AG09319 (cell line): ENCODE measurements around the gene VEZF1.
"Not testable (repeated sequence)": the region's sequence is repeated elsewhere in the genome, so short reads cannot be mapped to it uniquely, and the experiment has no call there.

Source experiments
- DNase-seq: peaks from one replicate; pipeline ENCODE4 v3.0.0-alpha.2; 2010; ENCODE audit warnings: low read depth; ENCODE audit errors: extremely low read depth
- TF ChIP-seq, protein P1 (sequence below): IDR thresholded peaks from 2 replicates; pipeline ENCODE4 v1.5.1; 2011; ENCODE audit warnings: low read depth, mild to moderate bottlenecking, inconsistent platforms, low read length, moderate library complexity

Gene VEZF1

DNA sequence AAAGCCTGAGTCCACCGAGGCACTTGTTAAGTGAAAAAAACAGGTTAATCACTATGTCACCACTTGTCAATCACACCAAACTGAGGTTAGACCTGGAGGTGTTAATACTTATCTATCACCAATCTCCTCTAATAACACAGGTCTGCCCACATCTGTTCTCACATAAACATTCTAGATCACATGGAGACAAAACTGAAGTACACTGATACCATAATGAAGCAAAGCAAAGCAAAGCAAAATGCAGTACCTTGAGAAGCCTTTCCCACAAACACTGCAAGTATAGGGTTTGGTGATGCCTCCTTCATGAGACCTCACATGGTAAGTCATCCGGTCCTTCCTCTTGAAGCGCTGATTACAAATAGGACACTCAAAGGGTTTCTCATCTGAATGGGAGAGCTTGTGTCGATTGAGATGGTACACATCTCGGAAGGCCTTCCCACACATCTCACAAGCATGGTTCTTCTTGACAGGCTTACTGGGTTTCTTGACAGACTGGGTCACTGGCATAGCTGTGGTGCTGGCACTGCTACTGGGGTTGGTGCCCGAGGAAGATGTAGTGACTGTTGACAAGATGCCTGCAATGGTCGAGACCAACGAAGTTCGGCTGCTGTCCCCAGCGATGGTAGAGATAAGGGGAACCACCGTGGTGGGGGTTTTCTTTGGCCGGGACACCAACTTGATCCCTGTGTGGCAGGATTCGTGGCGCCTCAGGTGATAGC is 5.4 kb downstream of the VEZF1 start:
- TF ChIP-seq, protein P1, sequence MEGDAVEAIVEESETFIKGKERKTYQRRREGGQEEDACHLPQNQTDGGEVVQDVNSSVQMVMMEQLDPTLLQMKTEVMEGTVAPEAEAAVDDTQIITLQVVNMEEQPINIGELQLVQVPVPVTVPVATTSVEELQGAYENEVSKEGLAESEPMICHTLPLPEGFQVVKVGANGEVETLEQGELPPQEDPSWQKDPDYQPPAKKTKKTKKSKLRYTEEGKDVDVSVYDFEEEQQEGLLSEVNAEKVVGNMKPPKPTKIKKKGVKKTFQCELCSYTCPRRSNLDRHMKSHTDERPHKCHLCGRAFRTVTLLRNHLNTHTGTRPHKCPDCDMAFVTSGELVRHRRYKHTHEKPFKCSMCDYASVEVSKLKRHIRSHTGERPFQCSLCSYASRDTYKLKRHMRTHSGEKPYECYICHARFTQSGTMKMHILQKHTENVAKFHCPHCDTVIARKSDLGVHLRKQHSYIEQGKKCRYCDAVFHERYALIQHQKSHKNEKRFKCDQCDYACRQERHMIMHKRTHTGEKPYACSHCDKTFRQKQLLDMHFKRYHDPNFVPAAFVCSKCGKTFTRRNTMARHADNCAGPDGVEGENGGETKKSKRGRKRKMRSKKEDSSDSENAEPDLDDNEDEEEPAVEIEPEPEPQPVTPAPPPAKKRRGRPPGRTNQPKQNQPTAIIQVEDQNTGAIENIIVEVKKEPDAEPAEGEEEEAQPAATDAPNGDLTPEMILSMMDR, result no peak
- DNase-seq, result no peak

DNA sequence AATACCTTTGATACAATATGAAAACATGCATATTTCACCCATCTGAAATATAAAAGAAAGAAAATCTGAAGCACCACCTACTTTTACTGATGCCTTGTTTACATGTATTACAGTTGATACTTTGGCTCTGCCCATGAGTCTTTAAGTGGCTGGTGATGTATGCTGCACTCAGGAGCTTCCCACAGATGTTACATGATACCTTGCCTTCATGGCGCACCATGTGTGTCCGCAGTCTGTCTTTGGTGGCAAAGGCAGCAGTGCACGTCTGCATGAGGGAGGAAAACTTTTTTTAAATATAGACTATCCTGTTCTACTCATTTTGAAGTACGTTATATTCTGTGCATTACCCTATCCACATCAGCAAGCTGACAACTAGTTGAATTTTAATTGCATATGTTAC is 7.5 kb downstream of the VEZF1 start:
- TF ChIP-seq, protein P1, result no peak
- no peak for DNase-seq

DNA sequence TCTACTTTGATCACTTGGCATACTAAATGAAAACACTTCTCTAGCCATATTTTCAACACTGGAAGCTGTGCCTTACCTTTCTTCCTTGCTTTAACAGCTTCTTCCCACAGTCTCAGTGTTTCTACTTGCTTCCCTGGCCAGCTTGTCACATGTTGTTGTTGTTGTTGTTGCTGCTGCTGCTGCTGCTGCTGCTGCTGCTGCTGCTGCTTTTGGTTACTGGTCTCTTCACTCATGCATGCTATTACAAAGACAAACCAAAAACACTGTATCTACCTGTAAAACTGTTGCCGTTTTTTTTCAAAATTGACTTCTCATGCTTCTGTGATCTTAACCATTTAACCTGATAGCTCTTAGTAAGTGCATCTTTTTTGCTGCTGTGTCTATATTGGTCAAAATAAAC is 9.0 kb downstream of the VEZF1 start:
- TF ChIP-seq, protein P1, result no peak
- no peak for DNase-seq

DNA sequence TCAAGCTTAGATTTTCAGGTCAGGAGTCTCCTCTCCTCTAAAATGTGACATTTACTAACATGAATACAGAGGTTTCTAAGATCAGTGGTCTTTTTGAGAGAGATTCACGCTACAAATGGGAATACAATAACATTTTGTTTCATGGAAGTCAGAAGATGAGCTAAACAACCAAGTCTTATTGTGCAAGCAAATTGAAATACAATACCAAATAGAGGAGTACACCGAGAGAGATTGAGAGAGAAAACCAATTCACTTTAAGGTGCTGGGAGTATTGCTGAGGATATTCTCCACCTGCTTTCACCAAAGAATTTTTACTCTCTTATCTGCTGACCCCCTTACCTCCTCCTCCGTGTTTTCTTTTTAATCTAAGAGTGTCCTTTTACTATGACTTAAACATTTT is 11.5 kb downstream of the VEZF1 start:
- DNase-seq, result no peak
- TF ChIP-seq, protein P1, result no peak

DNA sequence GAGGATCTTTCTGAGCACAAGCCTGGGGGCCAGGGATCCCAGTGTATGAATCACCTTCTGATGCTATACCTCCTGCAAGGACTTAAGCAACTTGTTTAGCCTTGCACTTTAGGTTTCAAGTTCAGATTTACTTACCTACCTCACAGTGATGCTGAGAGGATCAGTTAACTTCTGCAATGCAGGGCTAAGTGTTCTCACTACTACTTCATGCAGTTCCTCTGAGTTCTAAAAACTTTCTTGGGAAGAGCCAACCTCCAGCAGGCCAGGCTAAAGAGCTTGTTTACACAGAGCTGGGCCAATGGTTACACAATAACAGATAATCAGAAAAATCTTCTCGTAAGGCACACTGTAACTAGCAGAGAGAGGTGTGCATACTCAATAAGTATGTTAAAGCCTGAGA is 13.0 kb downstream of the VEZF1 start:
- DNase-seq, result no peak
- TF ChIP-seq, protein P1, result no peak

DNA sequence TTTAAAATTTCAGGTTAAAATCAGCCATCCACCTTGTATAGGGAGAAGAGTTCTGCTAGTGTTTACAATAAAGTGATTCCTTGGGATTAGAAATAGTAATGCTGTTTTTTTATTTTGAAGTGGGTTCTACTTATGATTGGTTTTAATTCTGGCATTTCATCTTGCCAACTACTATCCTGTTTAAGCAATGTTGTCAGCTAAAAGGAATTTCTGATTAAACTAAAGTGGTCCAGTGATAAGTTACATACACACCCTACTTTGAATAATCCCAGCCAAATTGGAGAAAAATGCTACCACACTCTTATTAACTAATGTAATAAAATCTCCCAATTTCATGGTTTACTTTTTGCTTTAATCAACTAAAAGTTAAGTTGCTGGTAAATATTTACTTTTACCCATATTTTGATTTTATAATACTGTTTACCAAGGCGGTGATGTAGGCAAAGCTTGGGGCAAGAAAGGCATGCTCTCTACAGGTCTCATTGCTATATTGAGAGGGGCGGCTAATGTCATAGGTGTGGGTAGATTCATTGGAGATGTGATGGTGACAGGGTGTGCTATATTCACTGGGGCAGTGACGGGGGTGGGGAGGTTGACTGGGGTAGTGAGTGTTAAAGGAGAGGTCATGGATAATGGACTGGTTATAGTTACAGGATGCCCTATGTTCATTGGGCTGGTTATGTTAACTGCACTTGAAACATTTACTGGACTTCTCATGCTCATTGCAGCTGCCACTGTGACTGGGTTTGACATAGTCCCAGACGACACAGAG is 13.8 kb downstream of the VEZF1 start:
- not testable (repeated sequence) for DNase-seq

DNA sequence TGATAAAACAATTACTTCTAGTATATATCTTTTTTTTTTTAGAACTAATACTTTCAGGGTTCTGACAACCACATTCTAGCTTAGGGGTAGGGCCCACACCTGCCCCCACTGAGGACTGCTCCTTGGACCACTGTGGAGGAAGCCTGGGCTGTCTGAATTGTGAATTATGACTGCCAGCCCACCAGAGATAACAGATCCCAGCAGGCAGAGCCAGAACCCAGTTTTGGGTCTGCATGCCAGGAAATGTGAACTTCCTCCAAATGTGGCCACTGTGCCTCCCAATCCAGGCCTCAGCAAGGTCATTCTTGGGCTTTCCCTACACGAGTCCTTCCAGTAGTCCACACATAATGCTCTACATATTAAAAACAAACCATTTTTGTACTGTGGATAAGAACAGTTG is 15.9 kb downstream of the VEZF1 start:
- no peak for DNase-seq
- TF ChIP-seq, protein P1, result no peak
